Hematopoietic multipotent progenitor cell treated with erythropoietin and hydrocortisone succinate and interleukin-3 and kit ligand, for 8 days (in vitro differentiated cells): ENCODE results near the gene MAFF.

Experiments
- DNase-seq: peaks from one replicate; pipeline ENCODE4 v3.0.0-alpha.2; 2015

MAFF gene

GRCh38 chr22:38250643-38251340 lies 49.0 kb downstream of the MAFF start:
- no peak for DNase-seq

- no peak for DNase-seq
These were observed 49.5 kb downstream of the MAFF start for GRCh38 chr22:38251341-38251692.

GRCh38 chr22:38255697-38256096 lies 53.9 kb downstream of the MAFF start:
- no peak for DNase-seq

GRCh38 chr22:38257181-38257580 lies 55.4 kb downstream of the MAFF start:
- no peak for DNase-seq

- DNase-seq = no peak
These were observed 56.0 kb downstream of the MAFF start for GRCh38 chr22:38257650-38258250.

GRCh38 chr22:38258895-38259294 lies 57.1 kb downstream of the MAFF start:
- no peak for DNase-seq

- DNase-seq = no peak
These were observed 57.6 kb downstream of the MAFF start for GRCh38 chr22:38259370-38259769.

GRCh38 chr22:38260761-38261681 lies 59.2 kb downstream of the MAFF start:
- no peak for DNase-seq

GRCh38 chr22:38262051-38262795 lies 60.4 kb downstream of the MAFF start:
- DNase-seq = peak; percentile 60

GRCh38 chr22:38264322-38264843 lies 62.6 kb downstream of the MAFF start:
- no peak for DNase-seq
